HepG2 (cell line): ENCODE results near the gene GSK3A.

ENCODE experiments used
- CHD2 ChIP-seq: IDR thresholded peaks from 2 replicates; pipeline ENCODE4 v1.6.1; 2011; ENCODE audit warnings: low read depth, low read length, improper control_type of control experiment
- EEA1 ChIP-seq: sonication (generic); formaldehyde crosslinking; IDR thresholded peaks from 2 replicates; pipeline ENCODE4 v1.5.1; 2020; ENCODE audit warnings: mild to moderate bottlenecking, missing genetic modification reagents, borderline replicate concordance
- NFRKB ChIP-seq: fragments of 450-650 bp; IDR thresholded peaks from 2 replicates; pipeline ENCODE4 v1.6.1; 2017
- RNF2 ChIP-seq: fragments of 450-650 bp; conservative IDR thresholded peaks from 2 replicates; pipeline ENCODE4 v1.6.1; 2016; ENCODE audit warnings: low read depth
- TF ChIP-seq, protein P1 (sequence below): sonication (generic); formaldehyde crosslinking; IDR thresholded peaks from 2 replicates; pipeline ENCODE4 v1.9.0; 2021; ENCODE audit warnings: missing genetic modification reagents, borderline replicate concordance

DNA sequence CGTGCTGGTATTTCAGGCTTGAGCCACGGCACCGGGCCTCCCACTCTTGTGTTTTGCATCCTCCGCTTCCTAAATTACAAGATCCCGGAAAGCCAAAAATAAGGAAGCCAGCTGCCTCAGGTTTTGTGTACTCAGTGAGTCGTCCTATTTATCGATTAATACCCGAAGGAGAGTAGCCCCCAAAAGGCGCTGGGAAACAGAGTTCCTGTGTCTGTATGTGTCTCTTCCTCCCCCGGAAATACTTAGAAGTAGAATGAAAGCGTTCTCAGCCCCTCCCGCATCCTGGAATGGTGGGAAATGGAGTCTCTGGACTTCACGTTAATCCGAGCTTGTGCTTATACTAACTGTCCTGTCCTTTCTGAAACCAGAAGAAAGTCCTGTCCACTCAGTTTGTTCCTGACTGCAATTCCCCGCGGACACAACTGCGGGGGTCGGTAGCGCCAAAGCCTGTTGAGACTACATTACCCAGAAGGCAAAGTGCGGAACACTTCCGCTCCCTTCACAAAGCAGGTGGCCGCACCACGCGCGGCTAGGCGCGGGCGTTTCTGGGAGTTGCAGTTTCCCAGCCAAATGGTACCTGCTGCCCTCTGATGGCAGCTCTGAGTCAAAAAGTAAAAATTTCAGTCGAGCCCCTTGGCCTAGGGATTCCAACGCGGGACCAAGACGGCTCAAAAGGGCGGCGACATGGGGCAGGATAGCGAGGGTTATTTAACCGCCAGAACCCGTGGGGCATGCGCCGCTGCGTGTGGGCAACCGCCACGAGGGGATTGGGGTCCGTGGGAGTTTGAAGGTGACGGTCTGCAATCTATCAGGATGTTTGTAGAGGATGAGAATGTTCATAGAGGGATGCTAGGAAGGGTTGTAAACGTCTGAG lies 2.2 kb upstream of the GSK3A start:
- TF ChIP-seq, protein P1, sequence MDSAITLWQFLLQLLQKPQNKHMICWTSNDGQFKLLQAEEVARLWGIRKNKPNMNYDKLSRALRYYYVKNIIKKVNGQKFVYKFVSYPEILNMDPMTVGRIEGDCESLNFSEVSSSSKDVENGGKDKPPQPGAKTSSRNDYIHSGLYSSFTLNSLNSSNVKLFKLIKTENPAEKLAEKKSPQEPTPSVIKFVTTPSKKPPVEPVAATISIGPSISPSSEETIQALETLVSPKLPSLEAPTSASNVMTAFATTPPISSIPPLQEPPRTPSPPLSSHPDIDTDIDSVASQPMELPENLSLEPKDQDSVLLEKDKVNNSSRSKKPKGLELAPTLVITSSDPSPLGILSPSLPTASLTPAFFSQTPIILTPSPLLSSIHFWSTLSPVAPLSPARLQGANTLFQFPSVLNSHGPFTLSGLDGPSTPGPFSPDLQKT = 0 out of 2 replicates have a peak, but pooled peaks have one; percentile 87
- TF ChIP-seq RNF2 = no peak
- peak; percentile 81 for TF ChIP-seq CHD2
- TF ChIP-seq EEA1 (CRISPR knock-in tag) = no peak
- TF ChIP-seq NFRKB = no peak
